Measurements from ENCODE around the gene BTN2A1. TPM values are rescaled to one million over a fixed set of nuclear protein-coding genes. Genes with fewer than 3 reads are reported as not detected.

The BTN2A1 gene
- polyA plus RNA-seq, 1 of the 3 experiments (the other 2 are of a cell fraction) = 21.2 TPM

- H3K4me3 ChIP-seq (ENCODE audit: low read depth in 2 of 2, low read length in 1 of 2) = no peak overlapping the region
- H3K79me2 ChIP-seq (ENCODE audit: insufficient read depth) = no peaks in the 10 kb centered on the region
- WGBS (ENCODE audit: low lambda C conversion rate) = 78% methylated on average over 8 of the region's 8 CpGs
- ChIA-PET CTCF (interaction anchor here (1.2 to 1.8 kb wide), 2 partner anchors 144 to 149 kb away, joined by 3 to 7 read pairs; no protein-coding TSS in a partner anchor), POLR2A (no interaction called here)
- H2AFZ ChIP-seq (ENCODE audit: low read depth) = no peak overlapping the region
- no peak overlapping the region for H3K9ac ChIP-seq
- H3K4me1 ChIP-seq (ENCODE audit: control insufficient read depth in 1 of 2, insufficient read depth in 2 of 2, low read depth in 1 of 2, low read length in 1 of 2) = no peaks in the 10 kb centered on the region
- H3K27me3 ChIP-seq (ENCODE audit: insufficient read depth) = no peaks in the 10 kb centered on the region; the same call in 1 of the 2 replicates
- no peaks in the 10 kb centered on the region for H4K20me1 ChIP-seq (ENCODE audit: insufficient read depth)
- H3K9me2 ChIP-seq = no peaks in the 10 kb centered on the region
- no peaks in the 10 kb centered on the region for H3K36me3 ChIP-seq (replicated peaks in 1 of 2; ENCODE audit: control insufficient read depth in 1 of 2, insufficient read depth in 2 of 2, low read length in 1 of 2)
- no peak overlapping the region for H3K4me2 ChIP-seq
- TF ChIP-seq FOXM1 (IDR thresholded peaks at IDR 0.05; ENCODE audit: low read depth) = no peak
- DNase-seq = no peak
- H3F3A ChIP-seq (replicated peaks; ENCODE audit: insufficient read depth) = no peaks in the 10 kb centered on the region
- no peaks in the 10 kb centered on the region for H3K9me3 ChIP-seq
- no peak overlapping the region for H3K27ac ChIP-seq (ENCODE audit: low read depth in 2 of 2, low read length in 1 of 2)
These were observed 32.5 kb downstream of the BTN2A1 start for GRCh38 chr6:26489996-26490964.

- WGBS (ENCODE audit: low lambda C conversion rate) = 78% methylated on average over 5 of the region's 5 CpGs
- no peak for TF ChIP-seq RFX5 (IDR thresholded peaks at IDR 0.05; ENCODE audit: low read length)
- TF ChIP-seq RCOR1 (IDR thresholded peaks at IDR 0.05; ENCODE audit: low read length) = no peak
- no peak for TF ChIP-seq FOXM1 (IDR thresholded peaks at IDR 0.05; ENCODE audit: low read depth)
- no peak for TF ChIP-seq EP300 (IDR thresholded peaks at IDR 0.05; ENCODE audit: borderline replicate concordance in 1 of 2, low read depth in 1 of 2, low read length in 1 of 2)
- no peak for TF ChIP-seq MXI1 (IDR thresholded peaks at IDR 0.05; ENCODE audit: low read depth, low read length)
- TF ChIP-seq NRF1 (IDR thresholded peaks at IDR 0.05; ENCODE audit: low read depth, low read length) = no peak
- TF ChIP-seq MAX (IDR thresholded peaks at IDR 0.05; ENCODE audit: low read depth) = no peak
- no peak for TF ChIP-seq CHD2 (IDR thresholded peaks at IDR 0.05; ENCODE audit: low read length, partially characterized antibody)
- no peak for TF ChIP-seq TAF1 (IDR thresholded peaks at IDR 0.05; ENCODE audit: borderline replicate concordance, low read depth, low read length)
- no peak for TF ChIP-seq USF1 (IDR thresholded peaks at IDR 0.05; ENCODE audit: borderline replicate concordance, low read depth)
- no peak for TF ChIP-seq MEF2A (IDR thresholded peaks at IDR 0.05; ENCODE audit: borderline replicate concordance, low read depth)
- TF ChIP-seq PBX3 (IDR thresholded peaks at IDR 0.05) = no peak
- no peak for TF ChIP-seq ELF1 (IDR thresholded peaks at IDR 0.05)
- TF ChIP-seq RAD21 (IDR thresholded peaks at IDR 0.05; ENCODE audit: low read length) = no peak
- TF ChIP-seq FOSL2 (IDR thresholded peaks at IDR 0.05; ENCODE audit: borderline replicate concordance, low read depth) = no peak
- TF ChIP-seq POLR2AphosphoS5 (IDR thresholded peaks at IDR 0.05; ENCODE audit: low read depth, low read length) = no peak
- no peak for TF ChIP-seq EZH2phosphoT487 (IDR thresholded peaks at IDR 0.05; ENCODE audit: borderline replicate concordance, low read depth)
- TF ChIP-seq USF2 (IDR thresholded peaks at IDR 0.05; ENCODE audit: borderline replicate concordance, low read depth, low read length) = no peak
- TF ChIP-seq SMC3 (IDR thresholded peaks at IDR 0.05; ENCODE audit: low read depth, low read length) = no peak
- no peak for TF ChIP-seq YY1 (IDR thresholded peaks at IDR 0.05; ENCODE audit: low read depth)
These were observed 33.8 kb downstream of the BTN2A1 start for GRCh38 chr6:26491604-26492003.

More at GRCh38 chr6:26491604-26492003, 33.8 kb downstream of the BTN2A1 start:
- Histone ChIP-seq H3F3A (replicated peaks; ENCODE audit: insufficient read depth) (no peaks in the 10 kb centered on the region), H3K79me2 (ENCODE audit: insufficient read depth) (no peaks in the 10 kb centered on the region), H4K20me1 (ENCODE audit: insufficient read depth) (no peaks in the 10 kb centered on the region), H3K4me3 (ENCODE audit: low read depth in 2 of 2, low read length in 1 of 2) (no peak overlapping the region), H3K9me2 (no peaks in the 10 kb centered on the region), H3K27me3 (ENCODE audit: insufficient read depth) (peaks cover 5% of the 10 kb centered on the region; the same call in 1 of the 2 replicates), H3K9me3 (no peaks in the 10 kb centered on the region), H3K4me1 (ENCODE audit: control insufficient read depth in 1 of 2, insufficient read depth in 2 of 2, low read depth in 1 of 2, low read length in 1 of 2) (no peaks in the 10 kb centered on the region), H2AFZ (ENCODE audit: low read depth) (no peak overlapping the region), H3K27ac (ENCODE audit: low read depth in 2 of 2, low read length in 1 of 2) (no peak overlapping the region), H3K9ac (no peak overlapping the region), H3K36me3 (replicated peaks in 1 of 2; ENCODE audit: control insufficient read depth in 1 of 2, insufficient read depth in 2 of 2, low read length in 1 of 2) (no peaks in the 10 kb centered on the region), H3K4me2 (no peak overlapping the region)
- ChIA-PET POLR2A (no interaction called here), CTCF (interaction anchor here (0.8 kb wide), 1 partner anchor 150 kb away, joined by 4 read pairs; no protein-coding TSS in a partner anchor)
- no peak for DNase-seq
